Gastrocnemius medialis (tissue), 4 donors: Measurements from ENCODE around the gene DVL1. TPM values are rescaled to one million over a fixed set of nuclear protein-coding genes. Genes with fewer than 3 reads are reported as not detected.

Experiments
- ATAC-seq, 2 donors: fragments of 150-250 bp; one replicate each; pipeline ENCODE4 v1.9.1; 2016
- DNase-seq, 2 donors: peaks; one replicate each; pipeline ENCODE4 v3.0.0-alpha.2; 2019
- H3K27ac ChIP-seq, 4 donors: fragments of 200-600 bp; sonication (generic); 1 replicate in 1 of 4; 2 replicates in 3 of 4; pipeline ENCODE4 v1.5.1; 2016 to 2018; ENCODE audit warnings: mild to moderate bottlenecking in 2 of 4, moderate library complexity in 1 of 4
- H3K27me3 ChIP-seq, 3 donors: fragments of 200-600 bp; sonication (generic) in 2 of 3; 1 replicate in 1 of 3; 2 replicates in 2 of 3; pipeline versions ENCODE4 v1.5.1 to v1.6.0; 2016 to 2019; ENCODE audit warnings: mild to moderate bottlenecking in 1 of 3, moderate library complexity in 1 of 3
- H3K36me3 ChIP-seq, 2 donors: fragments of 200-600 bp; sonication (generic) in 1 of 2; one replicate each; pipeline ENCODE4 v1.5.1; 2017 to 2018
- H3K4me1 ChIP-seq, 2 donors: fragments of 200-600 bp; sonication (generic) in 1 of 2; one replicate each; pipeline ENCODE4 v1.5.1; 2016 to 2017; ENCODE audit warnings: mild to moderate bottlenecking in 2 of 2
- H3K4me3 ChIP-seq, 4 donors: fragments of 200-600 bp; sonication (generic) in 3 of 4; 1 replicate in 1 of 4; 2 replicates in 3 of 4; pipeline ENCODE4 v1.5.1; 2016 to 2019; ENCODE audit warnings: mild to moderate bottlenecking in 2 of 4
- H3K9me3 ChIP-seq, 3 donors: fragments of 200-600 bp; sonication (generic) in 2 of 3; 1 replicate in 1 of 3; 2 replicates in 2 of 3; pipeline ENCODE4 v1.5.1; 2016 to 2019
- CTCF ChIP-seq, 5 experiments: fragments of 450-650 bp in 3 of 5; fragments of 200-600 bp in 2 of 5; sonication (generic) in 2 of 5; IDR thresholded peaks in 4 of 5; conservative IDR thresholded peaks in 1 of 5; 1 replicate in 4 of 5; 2 replicates in 1 of 5; pipeline ENCODE4 v1.5.1; 2016 to 2019; ENCODE audit warnings: antibody characterized with exemption in 5 of 5, mild to moderate bottlenecking in 3 of 5, moderate library complexity in 3 of 5
- POLR2A ChIP-seq, 2 donors: fragments of 450-650 bp; IDR thresholded peaks; one replicate each; pipeline ENCODE4 v1.6.1; 2017; ENCODE audit warnings: antibody characterized with exemption in 2 of 2, mild to moderate bottlenecking in 2 of 2, moderate library complexity in 2 of 2
- in situ Hi-C, 4 donors: fragments of 200-750 bp; cut with MboI; loops; one replicate each; pipeline versions ENCODE4 v1.15.0 to v1.8.0; 2017; ENCODE audit warnings: low sequenced_read_pairs in 4 of 4
- intact Hi-C: fragments of 100-400 bp; cut with DNase I; formaldehyde crosslinking; loops from one replicate; pipeline ENCODE4 v1.15.1; 2023; ENCODE audit warnings: low total_unique reads
- total RNA-seq, 4 donors: library from RNA; depleted of rRNA; stranded (reverse); fragments of >200 nt; gene quantifications; one replicate each; pipeline versions ENCODE4 v1.1.0 to v1.2.3, GENCODE V29; 2016

Gene DVL1
- total RNA-seq, 4 donors from 2014 or later, result 196 to 311 (median 258) TPM

- ATAC-seq (peak; percentile 48 to 79), DNase-seq (peak in 1 of 2 donors; percentile 54)
- no peak overlapping the region for H3K27ac ChIP-seq
- intact Hi-C loops (loop anchor here (2.0 to 5.0 kb wide), 2 partner anchors 169 to 259 kb away; no protein-coding TSS in a partner anchor), in situ Hi-C loops (no loop called here)
- H3K4me3 ChIP-seq, result no peak overlapping the region
- TF ChIP-seq CTCF (IDR thresholded peaks at IDR 0.05 in 4 of 5, conservative IDR thresholded peaks at IDR 0.05 in 1 of 5) (peak; percentile 26 to 68 (median 63)), POLR2A (IDR thresholded peaks at IDR 0.05) (no peak)
- H3K27me3 ChIP-seq, result peaks cover 3 to 11% (median 8%) of the 10 kb centered on the region in 3 donors
- H3K4me1 ChIP-seq, result no peaks in the 10 kb centered on the region
- peaks cover 0 to 8% of the 10 kb centered on the region in 2 donors for H3K36me3 ChIP-seq
- no peaks in the 10 kb centered on the region for H3K9me3 ChIP-seq
Measured at GRCh38 chr1:1291548-1292441, 57.4 kb downstream of the DVL1 start.

DNA sequence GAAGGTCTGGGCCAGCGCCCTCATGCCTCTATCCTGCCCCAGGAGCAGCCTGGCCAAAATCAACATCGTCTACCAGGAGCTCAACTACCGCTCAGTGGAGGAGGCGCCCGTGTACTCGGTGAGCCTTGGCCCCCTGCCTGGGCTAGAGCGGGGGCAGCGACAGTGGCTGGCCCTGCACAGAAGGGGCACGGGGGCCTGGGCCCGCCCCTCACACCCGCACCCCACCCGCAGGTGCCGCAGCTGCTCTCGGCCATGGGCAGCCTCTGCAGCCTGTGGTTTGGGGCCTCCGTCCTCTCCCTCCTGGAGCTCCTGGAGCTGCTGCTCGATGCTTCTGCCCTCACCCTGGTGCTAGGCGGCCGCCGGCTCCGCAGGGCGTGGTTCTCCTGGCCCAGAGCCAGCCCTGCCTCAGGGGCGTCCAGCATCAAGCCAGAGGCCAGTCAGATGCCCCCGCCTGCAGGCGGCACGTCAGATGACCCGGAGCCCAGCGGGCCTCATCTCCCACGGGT, 58.1 kb downstream of the DVL1 start:
- DNase-seq, result no peak
- no peaks in the 10 kb centered on the region for H3K4me1 ChIP-seq
- ATAC-seq, result no peak

DNA sequence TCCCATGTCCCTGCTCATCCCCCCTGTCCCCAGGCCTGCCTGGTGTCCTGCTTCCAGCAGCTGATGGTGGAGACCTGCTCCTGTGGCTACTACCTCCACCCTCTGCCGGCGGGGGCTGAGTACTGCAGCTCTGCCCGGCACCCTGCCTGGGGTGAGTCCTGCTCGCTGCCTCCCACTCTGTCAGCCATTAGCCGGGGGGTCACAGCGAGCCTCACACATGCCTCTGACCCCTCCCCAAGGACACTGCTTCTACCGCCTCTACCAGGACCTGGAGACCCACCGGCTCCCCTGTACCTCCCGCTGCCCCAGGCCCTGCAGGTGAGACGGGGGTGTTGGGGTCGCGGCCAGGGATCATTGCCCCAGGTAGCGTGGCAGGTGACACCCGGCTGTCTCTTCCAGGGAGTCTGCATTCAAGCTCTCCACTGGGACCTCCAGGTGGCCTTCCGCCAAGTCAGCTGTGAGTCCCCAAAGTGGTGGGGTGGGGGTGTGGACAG, 58.9 kb downstream of the DVL1 start:
- TF ChIP-seq POLR2A (IDR thresholded peaks at IDR 0.05) (no peak), CTCF (IDR thresholded peaks at IDR 0.05 in 4 of 5, conservative IDR thresholded peaks at IDR 0.05 in 1 of 5) (peak; percentile 10 to 72 (median 60))
- ATAC-seq (peak in 1 of 2 donors; percentile 44), DNase-seq (no peak)
- Histone ChIP-seq H3K36me3 (peaks cover 0 to 2% of the 10 kb centered on the region in 2 donors), H3K27me3 (peaks cover 15 to 26% (median 24%) of the 10 kb centered on the region in 3 donors), H3K4me3 (no peak overlapping the region), H3K9me3 (no peaks in the 10 kb centered on the region), H3K27ac (no peak overlapping the region), H3K4me1 (no peaks in the 10 kb centered on the region)
- in situ Hi-C loops, result no loop called here
- intact Hi-C loops, result loop anchor here (2.0 to 5.0 kb wide), 2 partner anchors 167 to 258 kb away; no protein-coding TSS in a partner anchor

More for the DNA sequence above, 58.1 kb downstream of the DVL1 start:
- in situ Hi-C loops, result no loop called here
- H3K36me3 ChIP-seq, result peaks cover 0 to 8% of the 10 kb centered on the region in 2 donors
- H3K27ac ChIP-seq, result no peak overlapping the region
- H3K27me3 ChIP-seq, result peaks cover 10 to 18% (median 16%) of the 10 kb centered on the region in 3 donors
- TF ChIP-seq POLR2A (IDR thresholded peaks at IDR 0.05) (no peak), CTCF (IDR thresholded peaks at IDR 0.05 in 4 of 5, conservative IDR thresholded peaks at IDR 0.05 in 1 of 5) (no peak)
- intact Hi-C loops, result loop anchor here (2.0 to 5.0 kb wide), 2 partner anchors 168 to 259 kb away; no protein-coding TSS in a partner anchor
- H3K4me3 ChIP-seq, result no peak overlapping the region
- H3K9me3 ChIP-seq, result no peaks in the 10 kb centered on the region

- intact Hi-C loops (no loop called here), in situ Hi-C loops (no loop called here)
- TF ChIP-seq POLR2A (IDR thresholded peaks at IDR 0.05) (no peak), CTCF (IDR thresholded peaks at IDR 0.05 in 4 of 5, conservative IDR thresholded peaks at IDR 0.05 in 1 of 5) (no peak)
- ATAC-seq, result no peak
- Histone ChIP-seq H3K4me1 (no peaks in the 10 kb centered on the region), H3K9me3 (no peaks in the 10 kb centered on the region), H3K27me3 (peaks cover 15 to 34% (median 24%) of the 10 kb centered on the region in 3 donors), H3K27ac (no peak overlapping the region), H3K36me3 (no peaks in the 10 kb centered on the region), H3K4me3 (no peak overlapping the region)
- no peak for DNase-seq
Measured at GRCh38 chr1:1287288-1288110, 61.7 kb downstream of the DVL1 start.
